Measurements from ENCODE around the gene KSR1.

Gene KSR1

DNA sequence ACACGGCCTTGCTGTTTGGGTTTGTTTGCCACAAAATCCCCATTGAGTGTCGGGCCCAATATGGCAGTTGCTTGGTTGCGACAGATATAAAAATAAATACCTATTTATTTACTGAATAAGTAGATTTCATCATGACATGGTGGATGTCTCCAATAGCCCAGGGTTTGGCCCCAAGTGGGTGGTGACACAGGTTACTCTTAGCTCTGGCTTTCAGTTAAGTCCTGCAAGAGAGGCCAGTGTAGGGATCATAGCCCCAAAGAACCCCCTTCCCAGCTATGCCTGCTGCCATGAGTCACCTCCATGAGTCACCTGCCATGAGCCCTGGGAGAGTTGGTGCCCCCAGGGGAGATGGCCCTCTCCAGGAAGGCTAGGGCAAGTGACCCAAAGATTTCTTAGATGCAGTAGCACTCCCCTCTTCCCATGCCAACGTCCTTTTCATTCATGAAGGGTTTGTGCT is 96.1 kb downstream of the KSR1 start:
- Mint-ChIP-seq H3K9me3 (no peaks in the 10 kb centered on the region), H3K27ac (peak overlapping the region; percentile 56), H3K4me1 (ENCODE audit: low read depth) (peaks cover 34% of the 10 kb centered on the region), H3K27me3 (no peaks in the 10 kb centered on the region), H3K4me3 (no peak overlapping the region), H3K36me3 (ENCODE audit: low read depth) (peaks cover 31% of the 10 kb centered on the region)

DNA sequence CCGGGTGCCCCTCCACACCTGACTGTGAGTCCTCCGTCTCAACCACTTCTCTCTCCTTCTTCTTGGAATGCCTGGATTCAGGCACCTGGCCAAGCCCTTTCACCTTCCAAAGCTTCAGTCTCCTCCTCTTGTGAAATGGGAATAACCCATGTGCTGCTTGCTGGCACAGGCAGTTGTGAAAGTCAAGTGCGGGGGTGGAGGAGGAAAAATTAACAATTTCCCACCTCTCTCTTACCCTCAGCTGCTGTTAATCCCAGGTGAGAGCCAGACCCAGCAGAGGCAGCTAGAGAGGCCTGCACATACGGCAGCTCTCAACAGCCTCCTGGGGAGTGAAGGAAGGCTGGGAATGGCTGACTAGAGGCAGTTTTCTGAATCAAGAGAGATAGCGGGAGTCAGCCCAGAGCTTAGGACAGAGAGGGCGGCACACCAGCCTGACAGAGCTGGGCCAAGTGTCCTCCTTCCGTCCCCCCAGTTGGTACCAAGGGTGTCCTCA is 96.8 kb downstream of the KSR1 start:
- H3K27me3 Mint-ChIP-seq, result no peaks in the 10 kb centered on the region
- no peak overlapping the region for H3K27ac Mint-ChIP-seq
- no peaks in the 10 kb centered on the region for H3K9me3 Mint-ChIP-seq
- peaks cover 39% of the 10 kb centered on the region for H3K36me3 Mint-ChIP-seq (ENCODE audit: low read depth)
- no peak overlapping the region for H3K4me3 Mint-ChIP-seq
- H3K4me1 Mint-ChIP-seq (ENCODE audit: low read depth), result peaks cover 29% of the 10 kb centered on the region

DNA sequence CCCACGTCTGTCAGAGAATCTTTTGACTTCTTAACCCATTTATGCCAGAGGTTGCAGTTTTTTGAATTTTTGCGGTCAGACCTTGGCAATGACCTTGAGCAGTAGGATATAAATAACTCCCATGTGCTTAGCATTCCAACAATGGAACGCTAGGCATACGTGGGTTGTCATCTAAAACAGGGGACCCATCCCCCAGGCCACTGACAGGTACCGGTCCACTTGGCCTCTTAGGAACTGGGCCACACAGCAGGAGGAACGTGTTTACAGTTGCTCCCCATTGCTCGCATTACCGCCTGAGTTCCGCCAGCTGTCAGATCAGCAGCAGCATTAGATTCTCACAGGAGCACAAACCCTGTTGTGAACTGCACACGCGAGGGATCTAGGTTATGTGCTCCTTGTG is 97.9 kb downstream of the KSR1 start:
- peaks cover 29% of the 10 kb centered on the region for H3K4me1 Mint-ChIP-seq (ENCODE audit: low read depth)
- peaks cover 50% of the 10 kb centered on the region for H3K36me3 Mint-ChIP-seq (ENCODE audit: low read depth)
- no peak overlapping the region for H3K27ac Mint-ChIP-seq

DNA sequence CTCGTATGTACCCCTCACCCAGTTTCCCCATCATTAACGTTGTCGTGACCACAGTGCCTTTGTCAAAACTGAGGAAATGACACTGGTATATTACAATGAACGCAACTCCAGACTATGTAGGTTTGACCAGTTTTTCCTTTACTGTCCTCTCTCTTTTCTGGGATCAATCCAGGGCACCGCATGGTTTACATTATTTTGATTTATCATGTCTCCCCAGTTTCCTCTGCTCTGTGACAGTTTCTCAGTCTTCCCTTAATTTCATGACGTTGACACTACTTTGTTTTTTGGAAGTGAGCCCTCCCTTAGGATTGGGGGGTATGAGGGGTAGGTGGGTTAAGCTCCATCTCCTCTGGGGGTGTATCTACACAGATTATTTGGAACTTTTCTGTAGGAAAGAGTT is 98.7 kb downstream of the KSR1 start:
- peaks cover 29% of the 10 kb centered on the region for H3K4me1 Mint-ChIP-seq (ENCODE audit: low read depth)
- no peaks in the 10 kb centered on the region for H3K9me3 Mint-ChIP-seq
- no peak overlapping the region for H3K4me3 Mint-ChIP-seq
- no peak overlapping the region for H3K27ac Mint-ChIP-seq
- peaks cover 57% of the 10 kb centered on the region for H3K36me3 Mint-ChIP-seq (ENCODE audit: low read depth)
- H3K27me3 Mint-ChIP-seq, result no peaks in the 10 kb centered on the region

More for the DNA sequence above, 97.9 kb downstream of the KSR1 start:
- Mint-ChIP-seq H3K9me3 (no peaks in the 10 kb centered on the region), H3K27me3 (no peaks in the 10 kb centered on the region), H3K4me3 (no peak overlapping the region)

DNA sequence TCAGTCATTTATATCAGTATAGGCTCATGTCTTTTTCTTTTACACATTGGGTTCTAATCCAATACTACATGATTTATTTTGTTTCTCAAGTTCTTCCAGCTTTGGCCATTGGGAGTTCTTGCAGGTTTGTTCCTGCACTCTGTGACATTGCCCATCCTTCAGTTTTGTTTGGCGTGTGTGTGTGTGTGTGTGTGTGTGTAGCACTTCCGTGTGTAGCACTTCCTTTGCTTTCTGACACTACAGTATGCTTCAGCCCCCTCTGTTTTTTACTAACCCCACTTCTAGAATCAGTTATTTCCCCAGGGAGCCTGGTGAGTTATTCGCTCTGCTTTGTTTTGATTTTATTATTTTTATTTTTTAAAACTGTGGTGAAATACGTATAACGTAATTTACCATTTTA is 99.1 kb downstream of the KSR1 start:
- no peaks in the 10 kb centered on the region for H3K27me3 Mint-ChIP-seq
- no peak overlapping the region for H3K4me3 Mint-ChIP-seq
- H3K4me1 Mint-ChIP-seq (ENCODE audit: low read depth), result peaks cover 29% of the 10 kb centered on the region
- peaks cover 58% of the 10 kb centered on the region for H3K36me3 Mint-ChIP-seq (ENCODE audit: low read depth)
- no peaks in the 10 kb centered on the region for H3K9me3 Mint-ChIP-seq
- H3K27ac Mint-ChIP-seq, result no peak overlapping the region

DNA sequence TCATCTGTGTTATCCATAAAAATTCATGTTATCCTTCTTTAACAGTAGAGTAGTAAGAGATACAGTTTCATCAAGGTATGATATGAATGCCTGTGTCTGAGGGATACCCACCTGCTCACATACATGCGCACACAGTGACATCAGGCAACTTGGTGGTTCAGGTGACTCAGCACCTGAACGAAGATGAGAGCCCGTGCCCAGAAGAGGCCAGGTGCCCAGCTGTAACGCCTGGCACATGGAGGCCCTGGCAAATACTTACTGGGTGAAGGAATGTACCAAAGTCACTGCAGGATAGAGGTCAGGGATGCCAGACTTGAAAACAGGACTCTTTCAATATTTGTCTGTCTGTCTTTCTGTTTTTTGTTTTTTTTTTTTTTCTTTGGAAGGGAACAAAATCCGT is 102.1 kb downstream of the KSR1 start:
- Mint-ChIP-seq H3K9me3 (no peaks in the 10 kb centered on the region), H3K36me3 (ENCODE audit: low read depth) (peaks cover 62% of the 10 kb centered on the region), H3K27ac (no peak overlapping the region), H3K4me3 (no peak overlapping the region), H3K27me3 (no peaks in the 10 kb centered on the region), H3K4me1 (ENCODE audit: low read depth) (peaks cover 6% of the 10 kb centered on the region)

DNA sequence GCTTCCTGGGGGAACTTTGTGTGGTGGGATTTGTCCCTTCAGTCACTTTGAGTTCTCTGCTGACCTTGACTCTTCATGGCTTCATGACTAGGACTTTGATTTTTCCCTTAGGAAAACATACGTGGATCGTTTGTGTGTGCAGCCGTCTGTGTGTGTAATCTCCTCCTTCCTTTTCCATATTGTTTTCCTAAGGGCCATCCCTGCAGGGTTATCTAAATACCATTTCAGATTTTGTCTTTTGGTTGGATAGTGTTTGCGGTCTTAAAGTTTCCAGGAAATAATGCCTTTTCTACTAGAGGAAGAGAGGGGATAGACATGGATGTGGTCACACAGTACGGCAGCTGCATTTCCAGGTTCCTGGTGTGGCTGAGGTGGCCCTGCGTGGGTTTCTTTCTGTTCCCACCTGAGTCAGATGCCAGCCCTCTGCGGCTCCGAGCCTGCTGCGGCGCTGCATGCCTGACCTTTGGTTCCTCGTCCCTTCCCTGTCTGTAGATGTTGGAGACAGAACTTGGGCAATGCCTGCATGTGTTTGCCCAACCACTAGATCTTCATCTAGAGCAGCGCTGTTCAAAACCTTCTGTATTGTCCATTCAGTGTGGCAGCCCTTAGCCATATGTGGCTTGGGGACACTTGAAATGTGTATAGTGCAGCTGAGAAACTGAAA is 102.7 kb downstream of the KSR1 start:
- Mint-ChIP-seq H3K9me3 (no peaks in the 10 kb centered on the region), H3K36me3 (ENCODE audit: low read depth) (peaks cover 64% of the 10 kb centered on the region), H3K27me3 (no peaks in the 10 kb centered on the region), H3K27ac (no peak overlapping the region), H3K4me1 (ENCODE audit: low read depth) (peaks cover 10% of the 10 kb centered on the region), H3K4me3 (no peak overlapping the region)

DNA sequence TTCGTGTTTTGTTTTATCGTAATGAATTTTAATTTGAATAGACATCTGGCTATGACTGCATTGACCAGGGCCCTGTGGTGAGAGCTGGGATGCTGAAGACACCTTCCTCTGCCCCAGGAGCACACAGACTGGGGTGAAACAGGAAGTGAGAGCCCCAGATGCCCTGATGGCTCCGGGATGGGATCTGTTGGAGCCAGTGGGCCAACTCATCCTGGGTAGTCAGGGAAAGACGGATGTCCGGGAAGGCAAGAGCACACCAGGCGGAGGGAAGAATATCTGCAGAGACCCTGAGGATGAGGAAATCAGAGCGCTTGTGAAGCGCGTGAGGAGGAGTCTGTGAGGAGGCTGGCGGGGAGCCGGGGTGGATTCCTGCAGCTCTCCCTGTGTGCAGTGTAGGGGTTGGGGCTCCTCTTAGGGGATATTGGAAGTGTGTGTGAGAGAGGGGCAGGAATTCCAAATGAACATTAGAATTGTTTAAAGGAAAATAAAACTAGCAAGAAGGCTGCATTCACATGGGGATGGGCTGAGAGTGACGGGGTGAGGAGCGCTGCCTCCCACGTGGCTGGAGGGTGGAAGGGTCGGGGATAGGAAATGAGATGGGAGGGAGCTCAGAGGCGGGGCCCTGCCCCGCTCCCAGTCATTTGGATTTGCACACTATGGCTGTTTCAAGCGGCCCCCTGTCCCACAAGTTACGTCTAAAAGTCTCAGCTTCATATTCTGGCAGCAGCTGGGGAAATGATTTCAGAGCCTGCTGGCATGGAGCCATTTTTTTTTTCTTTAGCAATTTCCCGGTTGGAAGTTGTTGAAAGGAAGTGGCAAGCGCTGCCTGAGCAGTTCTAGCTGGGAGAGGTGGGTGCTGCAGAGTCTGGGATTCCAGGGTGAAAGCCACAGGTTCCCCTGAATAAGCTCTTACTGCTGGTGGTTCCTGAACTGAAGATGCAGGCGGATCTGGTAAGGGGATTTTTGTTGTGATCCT is 103.5 kb downstream of the KSR1 start:
- Mint-ChIP-seq H3K4me3 (no peak overlapping the region), H3K4me1 (ENCODE audit: low read depth) (peaks cover 18% of the 10 kb centered on the region), H3K9me3 (no peaks in the 10 kb centered on the region), H3K27me3 (no peaks in the 10 kb centered on the region), H3K27ac (no peak overlapping the region), H3K36me3 (ENCODE audit: low read depth) (peaks cover 65% of the 10 kb centered on the region)

DNA sequence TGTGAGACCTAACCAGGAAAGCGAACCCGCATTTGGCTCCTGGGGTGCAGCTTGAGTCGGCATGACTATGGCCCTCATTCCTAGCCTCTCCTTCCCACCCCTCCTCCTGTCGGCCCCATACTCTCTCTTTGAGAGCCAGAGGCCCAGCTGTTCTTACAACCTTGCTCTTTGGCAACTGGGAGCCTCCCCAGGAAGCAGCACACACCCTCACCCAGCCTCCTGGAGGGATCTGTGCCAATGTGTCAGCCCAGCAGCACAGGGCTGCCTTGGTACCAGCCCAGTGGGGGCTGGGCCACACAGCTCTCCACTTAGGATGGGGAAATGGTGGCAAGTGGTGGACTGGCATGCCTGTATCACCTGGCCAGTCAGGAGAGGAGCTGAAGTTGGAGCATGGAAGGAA is 104.4 kb downstream of the KSR1 start:
- no peak overlapping the region for H3K27ac Mint-ChIP-seq
- peaks cover 61% of the 10 kb centered on the region for H3K36me3 Mint-ChIP-seq (ENCODE audit: low read depth)
- H3K9me3 Mint-ChIP-seq, result no peaks in the 10 kb centered on the region
- no peaks in the 10 kb centered on the region for H3K27me3 Mint-ChIP-seq
- H3K4me1 Mint-ChIP-seq (ENCODE audit: low read depth), result peaks cover 21% of the 10 kb centered on the region
- H3K4me3 Mint-ChIP-seq, result no peak overlapping the region

DNA sequence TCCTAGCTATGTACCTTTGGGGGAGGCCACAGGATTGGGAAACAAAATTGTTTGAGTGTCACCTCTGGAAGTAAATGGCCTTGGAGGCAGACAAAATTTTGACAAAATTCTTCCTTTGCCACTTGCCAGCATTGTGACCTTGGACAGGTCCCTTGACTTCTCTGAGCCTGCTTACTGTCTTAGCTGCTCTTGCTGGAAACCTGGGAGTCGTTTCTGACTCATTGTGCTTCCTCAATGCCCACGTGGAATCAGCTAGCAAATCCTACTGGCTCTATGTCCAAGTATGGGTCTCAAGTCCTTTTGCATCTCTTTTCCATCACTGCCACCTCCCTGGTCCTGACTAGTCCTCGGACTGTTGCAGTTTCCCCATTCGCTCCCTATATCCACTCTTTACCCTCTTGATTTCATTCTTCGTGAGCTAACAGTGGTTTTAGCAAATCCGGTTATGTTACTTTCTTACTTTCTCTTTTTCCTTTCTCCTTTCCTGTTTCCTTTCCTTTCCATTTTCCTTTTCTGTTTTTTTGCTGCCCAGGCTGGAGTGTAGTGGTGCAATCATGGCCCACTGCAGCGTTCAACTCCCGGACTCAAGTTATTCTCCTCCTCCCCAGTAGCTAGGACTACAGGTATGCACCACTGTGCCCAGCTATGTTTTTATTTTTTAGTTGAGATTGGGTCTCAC is 106.7 kb downstream of the KSR1 start:
- H3K27ac Mint-ChIP-seq, result no peak overlapping the region
- H3K4me1 Mint-ChIP-seq (ENCODE audit: low read depth), result peaks cover 41% of the 10 kb centered on the region
- H3K4me3 Mint-ChIP-seq, result no peak overlapping the region
- H3K36me3 Mint-ChIP-seq (ENCODE audit: low read depth), result peaks cover 61% of the 10 kb centered on the region
- no peaks in the 10 kb centered on the region for H3K9me3 Mint-ChIP-seq
- no peaks in the 10 kb centered on the region for H3K27me3 Mint-ChIP-seq

DNA sequence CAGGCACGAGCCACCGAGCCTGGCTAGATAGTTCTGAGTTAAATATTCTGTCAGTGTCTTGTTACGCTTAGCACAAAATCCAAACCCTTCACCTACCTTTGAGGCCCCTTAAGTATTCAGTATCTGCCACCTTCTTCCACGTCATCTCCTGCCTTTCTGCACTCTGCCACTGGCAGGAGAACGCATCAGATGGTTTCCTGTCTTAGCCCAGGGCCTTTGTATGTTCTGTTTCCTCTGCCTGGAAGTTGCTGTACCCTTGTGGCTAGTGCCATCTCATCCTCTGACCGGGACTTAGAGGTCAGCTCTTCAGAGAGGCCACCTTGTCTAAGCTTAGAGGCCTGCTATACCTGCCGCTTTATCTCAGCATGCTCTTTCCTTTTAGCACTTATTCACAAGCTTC is 107.3 kb downstream of the KSR1 start:
- no peak overlapping the region for H3K4me3 Mint-ChIP-seq
- H3K36me3 Mint-ChIP-seq (ENCODE audit: low read depth), result peaks cover 59% of the 10 kb centered on the region
- peaks cover 46% of the 10 kb centered on the region for H3K4me1 Mint-ChIP-seq (ENCODE audit: low read depth)
- H3K27ac Mint-ChIP-seq, result no peak overlapping the region
- H3K27me3 Mint-ChIP-seq, result no peaks in the 10 kb centered on the region
- no peaks in the 10 kb centered on the region for H3K9me3 Mint-ChIP-seq

DNA sequence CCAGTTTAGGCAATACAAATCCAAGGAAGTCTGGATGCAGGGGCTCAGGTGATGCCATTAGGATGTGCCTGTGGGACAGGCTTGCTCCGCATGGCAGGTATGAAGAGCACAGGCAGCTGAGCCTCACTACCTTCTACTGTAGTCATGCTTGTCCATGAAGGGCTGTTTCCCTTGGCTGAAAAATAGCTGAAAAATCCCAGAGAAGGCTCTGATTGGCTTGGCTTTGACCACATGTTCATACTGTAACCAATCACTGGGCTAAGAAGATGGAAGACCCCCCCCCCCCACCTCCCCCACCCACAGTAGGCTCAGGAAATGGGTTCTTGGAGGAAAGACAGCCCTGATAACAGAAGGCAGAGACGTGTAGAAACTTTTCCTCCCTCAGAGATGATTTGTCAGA is 108.2 kb downstream of the KSR1 start:
- no peak overlapping the region for H3K27ac Mint-ChIP-seq
- H3K4me3 Mint-ChIP-seq, result no peak overlapping the region
- H3K9me3 Mint-ChIP-seq, result no peaks in the 10 kb centered on the region
- no peaks in the 10 kb centered on the region for H3K27me3 Mint-ChIP-seq
- peaks cover 55% of the 10 kb centered on the region for H3K4me1 Mint-ChIP-seq (ENCODE audit: low read depth)
- H3K36me3 Mint-ChIP-seq (ENCODE audit: low read depth), result peaks cover 49% of the 10 kb centered on the region

DNA sequence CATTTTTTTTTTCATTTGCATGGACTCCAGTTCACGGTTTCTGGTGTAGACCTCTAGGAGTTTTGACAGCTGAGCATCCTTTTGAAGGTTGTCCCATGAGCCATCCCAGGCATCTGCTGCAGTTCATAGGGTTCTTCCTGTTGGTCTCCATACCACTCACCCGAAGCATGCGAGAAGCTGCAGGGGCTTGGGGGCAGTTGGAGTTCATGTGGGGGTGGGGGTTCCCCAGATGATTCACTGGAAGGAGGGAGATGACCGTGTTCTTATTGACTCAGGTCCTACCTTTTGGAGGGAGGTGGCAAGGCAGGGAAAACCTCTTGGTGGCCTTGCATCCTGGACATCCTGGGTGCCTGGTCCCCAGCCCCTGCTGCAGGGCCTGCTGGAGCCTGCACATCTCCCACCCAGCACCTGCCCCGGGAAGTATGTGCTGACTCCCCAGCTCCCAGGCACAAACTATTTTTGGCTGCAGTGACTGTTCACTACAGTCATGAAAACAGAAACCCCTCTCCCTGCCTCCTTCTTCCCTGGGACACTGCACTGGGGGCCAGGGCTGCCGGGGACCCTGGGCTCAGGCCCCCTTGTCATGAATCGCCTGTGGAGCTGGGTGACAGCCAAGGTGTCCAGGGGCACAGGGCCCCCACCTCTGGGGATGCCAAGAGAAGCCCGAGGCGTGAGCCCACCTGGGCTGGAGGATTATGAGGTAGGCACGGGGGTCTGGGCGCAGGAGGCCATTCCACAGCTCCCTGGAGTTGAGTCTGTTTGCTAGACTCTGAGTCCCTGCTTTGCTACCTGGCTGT is 109.8 kb downstream of the KSR1 start:
- H3K27ac Mint-ChIP-seq, result peak overlapping the region; percentile 89
- peaks cover 36% of the 10 kb centered on the region for H3K36me3 Mint-ChIP-seq (ENCODE audit: low read depth)
- H3K9me3 Mint-ChIP-seq, result no peaks in the 10 kb centered on the region
- no peak overlapping the region for H3K4me3 Mint-ChIP-seq
- no peaks in the 10 kb centered on the region for H3K27me3 Mint-ChIP-seq
- H3K4me1 Mint-ChIP-seq (ENCODE audit: low read depth), result peaks cover 66% of the 10 kb centered on the region

Data from stimulated activated naive CD8-positive, alpha-beta T cell treated with anti-CD3 and anti-CD28 coated beads, Interleukin-15, Interleukin-2, amounts not matched to agents 100 ng/mL and 50 ng/mL, for 24 hours (primary cell).